Measurements from ENCODE around the gene SYS1. TPM values are rescaled to one million over a fixed set of nuclear protein-coding genes. Genes with fewer than 3 reads are reported as not detected.

SYS1 gene
- polyA plus RNA-seq (ENCODE audit: insufficient read length in 3 of 3), result 10 to 100 TPM; 32.3 to 33.8 (median 33.8) TPM

GRCh38 chr20:45362804-45363610 lies at the start of gene SYS1:
SYS1 (plus strand) TSS chr20:45363156; CDS start chr20:45363532, 376 bp downstream.
- peak; percentile 98 for DNase-seq (ENCODE audit: low read depth in 3 of 3, low spot score in 2 of 3)

GRCh38 chr20:45313943-45314342 lies 49.0 kb upstream of the SYS1 start:
- no peak for DNase-seq (ENCODE audit: low read depth in 3 of 3, low spot score in 2 of 3)

GRCh38 chr20:45315672-45316071 lies 47.3 kb upstream of the SYS1 start:
- DNase-seq (ENCODE audit: low read depth in 3 of 3, low spot score in 2 of 3), result no peak

DNA sequence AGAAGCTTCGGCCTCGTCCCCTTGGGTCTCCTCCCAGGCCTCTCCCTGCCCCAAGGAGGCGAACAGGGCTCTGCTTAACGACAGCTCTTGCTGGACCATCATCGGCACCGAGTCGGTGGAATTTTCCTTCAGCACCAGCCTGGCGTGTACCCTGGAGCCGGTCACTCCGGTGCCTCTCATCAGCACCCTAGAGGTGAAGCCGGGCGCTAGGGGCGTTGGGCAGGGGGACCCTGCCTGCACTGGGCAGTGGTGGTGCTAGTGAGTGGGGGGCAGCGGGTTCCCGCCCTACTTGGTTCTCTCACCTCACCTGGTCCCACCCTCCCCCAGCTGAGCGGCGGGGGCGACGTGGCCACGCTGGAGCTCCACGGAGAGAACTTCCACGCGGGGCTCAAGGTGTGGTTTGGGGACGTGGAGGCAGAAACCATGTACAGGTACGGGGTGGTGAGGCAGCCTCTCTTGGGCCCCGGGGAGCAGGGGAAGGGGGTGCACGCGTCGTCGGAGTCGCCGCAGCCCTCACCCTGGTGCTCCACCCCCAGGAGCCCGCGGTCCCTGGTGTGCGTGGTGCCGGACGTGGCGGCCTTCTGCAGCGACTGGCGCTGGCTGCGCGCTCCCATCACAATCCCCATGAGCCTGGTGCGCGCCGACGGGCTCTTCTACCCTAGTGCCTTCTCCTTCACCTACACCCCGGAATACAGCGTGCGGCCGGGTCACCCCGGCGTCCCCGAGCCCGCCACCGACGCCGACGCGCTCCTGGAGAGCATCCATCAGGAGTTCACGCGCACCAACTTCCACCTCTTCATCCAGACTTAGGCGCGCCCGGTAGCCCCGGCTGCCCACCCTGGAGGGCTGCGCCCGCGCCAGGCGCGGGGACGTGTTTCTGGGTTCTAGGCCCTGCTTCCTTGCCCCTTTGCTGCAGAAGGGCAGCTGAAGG lies 46.5 kb upstream of the SYS1 start:
- no peak for DNase-seq (ENCODE audit: low read depth in 3 of 3, low spot score in 2 of 3)

- no peak for DNase-seq (ENCODE audit: low read depth in 3 of 3, low spot score in 2 of 3)
These were observed 45.1 kb upstream of the SYS1 start for GRCh38 chr20:45317826-45318225.

- no peak for DNase-seq (ENCODE audit: low read depth in 3 of 3, low spot score in 2 of 3)
These were observed 44.5 kb upstream of the SYS1 start for GRCh38 chr20:45318386-45318939.

DNA sequence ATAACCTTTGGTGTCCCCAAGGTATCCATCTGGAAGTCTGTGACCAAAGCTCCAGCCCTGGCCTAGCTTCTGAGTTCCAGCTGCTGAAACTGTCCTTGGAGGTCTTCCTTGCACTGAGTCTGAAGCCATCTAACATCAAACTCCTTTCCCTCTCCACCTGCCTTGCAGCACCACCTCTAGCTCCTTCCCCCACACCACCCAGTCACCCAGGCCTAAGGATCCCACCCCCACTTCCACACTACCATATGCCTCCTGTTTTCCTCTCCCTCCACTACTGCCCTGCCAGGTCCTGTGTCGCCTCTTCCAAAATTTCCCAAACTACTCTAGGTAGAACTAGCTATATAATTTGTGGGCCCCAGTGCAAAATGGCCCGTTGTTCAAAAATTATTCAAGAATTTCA lies 44.0 kb upstream of the SYS1 start:
- no peak for DNase-seq (ENCODE audit: low read depth in 3 of 3, low spot score in 2 of 3)

- no peak for DNase-seq (ENCODE audit: low read depth in 3 of 3, low spot score in 2 of 3)
These were observed 41.9 kb upstream of the SYS1 start for GRCh38 chr20:45320948-45321595.

DNA sequence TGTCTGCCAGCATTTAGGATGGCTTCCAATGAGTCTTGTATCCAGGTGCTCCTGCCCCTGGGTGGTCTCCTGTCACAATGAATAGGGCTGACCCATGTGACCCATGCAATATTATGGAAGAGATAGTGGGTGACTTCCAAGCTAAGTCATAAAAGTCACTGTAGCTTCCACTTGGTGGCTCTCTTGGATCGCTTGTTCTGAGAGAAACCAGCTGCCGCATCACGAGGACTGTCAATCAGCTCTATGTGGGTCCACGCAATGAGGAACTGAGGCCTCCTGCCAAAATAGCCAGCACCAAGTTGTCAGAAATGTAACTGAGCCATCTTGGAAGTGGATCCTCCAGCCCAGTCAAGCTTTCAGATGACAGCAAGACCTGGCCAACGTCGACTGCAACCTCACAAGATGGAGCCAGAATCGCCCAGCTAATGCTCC lies 40.0 kb upstream of the SYS1 start:
- DNase-seq (ENCODE audit: low read depth in 3 of 3, low spot score in 2 of 3), result no peak

GRCh38 chr20:45323731-45324130 lies 39.2 kb upstream of the SYS1 start:
- no peak for DNase-seq (ENCODE audit: low read depth in 3 of 3, low spot score in 2 of 3)

DNA sequence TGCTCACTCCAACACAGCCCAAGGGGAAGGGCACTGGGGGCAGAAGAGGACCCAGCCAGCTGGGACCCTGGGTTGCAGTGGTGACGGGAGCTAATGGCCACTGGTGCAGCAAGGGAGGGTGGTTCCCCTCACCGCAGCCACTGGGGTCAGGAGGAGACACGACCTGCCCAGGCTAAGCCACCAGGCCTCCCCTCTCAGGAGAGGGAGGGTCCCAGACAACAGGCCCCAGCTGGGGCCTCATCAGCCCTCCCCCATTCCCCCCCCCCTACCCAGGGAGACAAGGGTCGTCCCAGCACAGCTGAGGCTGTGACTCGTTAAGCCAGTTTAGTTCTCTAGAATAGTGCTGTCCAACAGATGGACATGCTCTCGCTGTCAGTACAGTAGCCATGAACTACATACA lies 37.6 kb upstream of the SYS1 start:
- no peak for DNase-seq (ENCODE audit: low read depth in 3 of 3, low spot score in 2 of 3)

- no peak for DNase-seq (ENCODE audit: low read depth in 3 of 3, low spot score in 2 of 3)
These were observed 34.5 kb upstream of the SYS1 start for GRCh38 chr20:45328451-45328850.

- no peak for DNase-seq (ENCODE audit: low read depth in 3 of 3, low spot score in 2 of 3)
These were observed 33.2 kb upstream of the SYS1 start for GRCh38 chr20:45329497-45330319.

- no peak for DNase-seq (ENCODE audit: low read depth in 3 of 3, low spot score in 2 of 3)
These were observed 32.5 kb upstream of the SYS1 start for GRCh38 chr20:45330476-45330875.

DNA sequence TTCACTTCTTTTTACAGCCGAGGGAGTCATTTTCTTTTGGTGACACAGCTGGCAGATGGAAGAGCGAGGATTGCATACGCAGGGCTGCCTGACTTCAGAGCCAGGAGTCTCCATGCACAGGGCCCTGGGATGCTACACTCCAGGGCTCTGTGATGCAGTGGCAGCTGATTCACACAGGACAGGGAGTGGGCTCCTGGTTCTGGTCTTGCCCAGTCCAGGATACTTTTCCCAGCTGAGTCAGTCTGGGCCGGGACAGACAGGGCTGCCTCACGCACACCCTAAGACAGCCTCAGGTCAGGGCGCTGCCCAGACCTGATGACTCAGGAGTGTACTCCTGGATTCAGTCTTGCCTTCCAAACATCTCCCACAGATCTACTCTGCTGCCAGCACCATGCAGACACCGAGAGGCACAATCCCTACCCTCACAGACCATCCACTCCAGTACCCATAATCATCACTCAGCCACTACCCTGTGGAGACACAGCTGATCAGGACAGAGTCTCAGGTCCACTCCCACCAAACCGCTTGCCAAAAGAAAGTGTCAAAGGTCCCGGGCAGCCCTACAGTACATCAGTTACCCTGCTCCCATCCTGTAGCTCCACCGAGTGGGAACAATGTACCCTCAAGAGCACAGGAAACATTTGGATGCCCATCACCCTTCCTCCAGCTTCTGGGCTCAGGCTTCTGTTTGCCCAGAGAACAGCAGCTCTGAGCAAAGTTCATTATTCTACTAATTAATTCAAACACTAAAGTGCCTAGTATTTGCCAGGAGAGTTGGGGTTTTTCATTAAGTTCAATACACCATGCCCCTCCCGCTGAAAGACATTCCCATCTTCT lies 26.2 kb upstream of the SYS1 start:
- DNase-seq (ENCODE audit: low read depth in 3 of 3, low spot score in 2 of 3), result no peak

GRCh38 chr20:45337367-45338120 lies 25.4 kb upstream of the SYS1 start:
- no peak for DNase-seq (ENCODE audit: low read depth in 3 of 3, low spot score in 2 of 3)

DNA sequence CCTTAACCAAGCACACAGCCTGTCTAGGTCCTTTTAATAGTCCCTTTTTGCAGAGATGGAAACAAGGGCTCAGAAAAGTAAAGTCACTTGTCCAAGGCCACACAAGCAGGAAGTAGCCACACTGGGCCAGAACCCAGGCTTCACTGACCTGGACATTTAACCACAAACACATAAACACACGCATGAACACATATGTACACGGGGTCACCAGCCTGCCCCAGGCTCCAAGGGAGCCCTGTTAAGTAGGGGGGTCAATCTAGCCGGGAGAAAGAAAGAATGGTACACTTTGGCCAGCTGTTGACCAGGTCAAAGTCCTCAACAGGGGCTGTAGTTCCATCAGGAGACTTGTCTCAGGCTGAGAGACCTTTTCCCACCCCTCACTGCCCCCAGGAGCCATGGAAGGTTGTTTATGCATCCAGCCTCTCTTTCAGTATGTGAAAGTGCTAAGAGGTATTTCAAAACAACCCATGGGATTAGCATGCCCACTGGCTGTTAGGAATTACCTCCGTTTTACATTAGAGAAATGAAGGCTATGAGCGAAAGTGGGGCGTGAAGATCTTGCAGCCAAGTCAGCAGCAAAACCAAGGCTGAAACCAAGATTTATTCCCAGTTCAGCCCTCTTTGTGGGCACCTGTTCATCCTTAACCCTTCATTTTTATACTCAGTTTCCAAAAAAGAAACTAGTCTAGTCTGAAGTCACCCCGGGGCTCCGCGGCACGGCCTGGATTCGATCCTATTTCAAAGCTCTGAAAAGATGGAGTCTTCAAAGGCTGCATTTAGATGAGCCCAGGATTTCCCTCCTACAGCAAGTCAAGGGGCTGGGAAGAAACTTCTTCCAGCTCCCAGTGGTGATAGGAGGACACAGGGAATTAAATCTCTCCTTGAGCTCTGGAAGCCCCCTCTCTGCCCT lies 24.6 kb upstream of the SYS1 start:
- no peak for DNase-seq (ENCODE audit: low read depth in 3 of 3, low spot score in 2 of 3)

Data from right renal cortex interstitium (tissue), 3 donors.